Activated CD8-positive, alpha-beta memory T cell treated with anti-CD3 and anti-CD28 coated beads for 48 hours (primary cell): ENCODE measurements around the gene WBP1.
"Not testable (repeated sequence)": the region's sequence is repeated elsewhere in the genome, so short reads cannot be mapped to it uniquely, and the experiment has no call there.

Source experiments
- DNase-seq, 3 experiments: peaks; one replicate each; pipeline ENCODE4 v3.0.0-alpha.2; 2020; ENCODE audit warnings: low read depth in 2 of 3, low spot score in 2 of 3

WBP1 gene

GRCh38 chr2:74426181-74426758 lies 32.0 kb upstream of the WBP1 start:
- no peak for DNase-seq

GRCh38 chr2:74427551-74427950 lies 30.7 kb upstream of the WBP1 start:
- no peak for DNase-seq

DNA sequence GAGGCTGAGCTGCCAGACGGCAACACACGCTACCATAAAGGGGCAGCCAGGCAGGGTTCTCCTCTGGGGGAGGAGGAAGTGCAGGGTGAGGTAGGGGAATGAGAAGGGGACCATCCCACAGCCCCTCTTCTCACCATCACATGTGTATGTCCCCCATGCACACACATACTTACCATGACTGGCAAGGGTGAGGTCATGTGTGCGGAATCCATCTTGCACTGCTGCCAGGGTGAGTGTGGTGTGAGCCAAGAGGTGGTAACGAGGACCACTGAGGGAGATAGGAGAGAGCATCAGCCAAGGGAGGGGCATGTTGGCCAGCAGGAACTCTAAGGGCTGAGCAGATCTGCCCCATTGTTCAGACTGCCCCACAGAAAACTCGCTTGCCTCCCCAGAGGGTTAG lies 29.6 kb upstream of the WBP1 start:
- no peak for DNase-seq

- DNase-seq: no peak
Measured at GRCh38 chr2:74429487-74430451, 28.5 kb upstream of the WBP1 start.

- DNase-seq: no peak
Measured at GRCh38 chr2:74430502-74430901, 27.7 kb upstream of the WBP1 start.

DNA sequence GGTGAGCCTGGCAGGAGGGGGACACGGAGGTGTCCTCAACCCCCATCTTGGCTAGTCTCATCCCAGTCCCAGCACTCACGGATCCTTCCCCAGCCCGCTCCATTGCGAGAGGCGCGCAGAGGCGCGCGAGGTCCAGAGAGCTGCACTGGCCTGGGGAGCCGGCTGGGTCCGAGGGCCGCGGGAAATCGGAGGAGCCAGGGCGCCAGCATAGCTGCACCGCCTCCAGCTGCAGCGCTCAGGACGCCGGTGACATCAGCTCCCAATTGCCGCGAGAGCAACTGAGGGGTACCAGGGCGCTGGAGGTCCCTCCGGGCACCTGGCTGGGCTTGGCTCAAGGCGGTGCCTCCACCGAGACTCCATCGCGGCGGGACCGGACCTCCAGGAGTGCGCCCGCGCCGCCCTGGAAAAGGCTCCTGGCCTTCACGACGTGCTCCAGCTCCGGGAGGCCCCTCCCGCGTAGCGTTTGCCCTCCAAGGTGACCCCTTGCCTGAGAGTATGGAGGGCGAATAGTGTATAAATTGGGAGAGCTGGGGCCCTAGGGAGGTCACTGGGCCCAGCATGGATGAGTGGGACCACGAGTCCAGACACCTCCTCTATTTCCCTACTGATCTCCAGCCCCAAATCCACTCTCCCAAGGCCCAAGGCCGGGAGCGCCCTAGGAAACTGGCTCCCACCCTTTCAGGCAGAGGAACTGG lies 22.0 kb upstream of the WBP1 start:
- no peak for DNase-seq

DNA sequence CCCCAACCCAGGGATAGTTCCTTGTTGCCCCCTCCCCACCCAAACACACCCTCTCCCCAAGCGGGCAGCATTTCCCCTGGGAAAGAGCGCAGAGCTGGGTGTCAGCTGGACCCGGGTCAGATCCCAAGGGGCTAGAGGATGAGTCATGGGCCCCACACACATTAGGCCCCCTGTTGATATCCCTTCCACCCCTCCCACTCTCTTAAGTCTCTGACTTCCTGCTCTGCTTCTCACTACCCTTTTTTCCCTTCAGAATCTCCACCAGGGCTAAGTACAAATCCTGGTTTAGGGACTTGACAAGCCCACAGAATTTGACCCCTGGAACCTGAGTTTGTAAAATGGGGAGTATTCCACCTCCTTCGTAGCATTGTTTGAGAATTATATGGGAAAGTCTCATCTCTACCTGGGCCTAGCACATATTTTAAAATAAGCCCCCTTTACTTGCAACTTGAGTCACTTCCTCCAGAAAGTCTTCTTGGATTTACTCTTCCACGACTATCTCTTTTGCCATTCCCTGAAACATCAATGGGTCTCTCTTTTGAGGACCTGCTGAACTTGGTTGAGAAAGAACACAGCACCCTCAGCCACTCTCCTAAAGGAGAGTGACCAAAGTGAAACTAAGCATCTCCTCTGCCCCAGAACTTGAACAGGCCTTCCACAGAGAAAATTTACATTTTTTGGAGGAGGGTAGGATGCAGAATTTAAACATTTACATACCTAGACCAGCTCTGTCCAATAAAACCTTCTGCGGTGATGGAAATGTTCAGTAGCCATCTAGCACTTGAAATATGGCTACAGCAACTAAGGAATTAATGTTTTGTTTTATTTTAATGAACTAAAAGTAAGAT lies 21.2 kb upstream of the WBP1 start:
- DNase-seq: no peak

GRCh38 chr2:74438248-74438647 lies 20.0 kb upstream of the WBP1 start:
- no peak for DNase-seq

GRCh38 chr2:74439373-74439772 lies 18.9 kb upstream of the WBP1 start:
- DNase-seq: no peak

DNA sequence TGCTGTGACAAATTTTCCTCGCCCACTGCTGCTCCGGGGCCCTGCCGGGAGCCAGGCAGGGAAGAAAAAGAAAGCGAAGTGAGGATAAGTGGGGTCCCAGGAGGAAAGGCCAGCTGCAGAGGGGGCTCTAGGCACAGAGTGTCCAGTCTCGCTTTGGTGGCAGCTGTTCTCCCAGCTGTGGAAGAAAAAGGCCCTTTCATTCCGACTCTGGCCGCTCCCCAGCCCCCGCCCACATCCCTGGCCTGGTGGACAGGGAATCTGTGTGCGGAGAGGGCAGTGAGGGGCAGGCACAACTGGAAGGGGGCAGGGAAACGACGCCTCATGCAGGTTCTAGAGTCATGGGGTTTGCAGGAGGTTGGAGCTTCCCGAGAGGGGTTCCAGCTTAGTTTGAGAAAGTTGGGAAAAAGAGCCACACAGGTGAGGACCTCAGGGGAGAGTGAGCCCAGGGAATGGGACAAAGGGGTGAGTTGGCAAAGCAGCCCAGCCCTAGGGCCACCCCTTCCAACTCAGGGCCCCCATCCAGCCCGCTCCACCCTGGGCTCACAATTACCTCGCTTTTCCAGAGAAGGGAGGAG lies 18.3 kb upstream of the WBP1 start:
- no peak for DNase-seq

- DNase-seq: no peak
Measured at GRCh38 chr2:74440378-74441169, 17.7 kb upstream of the WBP1 start.

- no peak for DNase-seq
Measured at GRCh38 chr2:74441170-74441689, 17.0 kb upstream of the WBP1 start.

DNA sequence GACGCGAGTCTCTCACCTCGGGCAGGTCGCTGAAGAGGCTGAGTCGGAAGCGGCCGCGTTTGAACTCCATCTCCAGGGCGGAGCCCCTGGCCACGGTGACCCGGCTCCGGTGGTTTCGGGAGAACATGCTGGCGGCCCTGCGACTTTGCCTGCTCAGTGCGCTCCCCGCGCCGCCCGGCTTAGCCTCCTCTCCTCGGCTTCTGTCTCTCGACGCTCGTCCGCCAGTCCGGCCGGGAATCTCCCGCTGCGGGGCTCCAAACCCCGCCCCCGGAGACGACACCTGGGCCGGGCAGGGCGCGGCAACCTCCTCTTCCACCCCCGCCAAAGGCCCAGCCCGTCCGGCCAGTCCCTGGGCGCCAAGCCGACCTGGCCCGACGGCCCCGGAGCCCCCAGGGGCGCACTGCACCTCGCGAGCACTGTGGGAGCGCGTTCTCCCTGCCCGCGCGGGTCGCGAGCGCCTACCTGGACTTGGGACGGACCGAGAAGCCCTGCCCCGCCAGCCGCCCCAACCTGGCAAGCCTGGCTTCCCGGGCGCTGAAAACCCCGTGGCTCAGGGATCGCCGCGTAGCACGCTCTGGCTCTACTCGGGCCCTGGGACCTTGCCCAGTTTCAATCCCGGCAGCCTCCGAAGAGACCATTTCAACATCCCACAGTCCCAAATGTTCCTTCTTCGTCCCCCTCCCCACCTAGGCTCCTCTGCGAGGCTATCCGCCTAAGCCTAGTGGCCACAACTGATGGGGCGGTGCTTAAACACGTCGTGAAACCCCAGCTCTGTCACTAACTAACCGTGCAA lies 16.4 kb upstream of the WBP1 start, which contains the start of gene RTKN:
TSS of gene RTKN (minus strand) at position 248 of the 793 bp plus-strand sequence. CDS start at position 127, 121 bp downstream.
- no peak for DNase-seq

- DNase-seq: not testable (repeated sequence)
Measured at GRCh38 chr2:74442483-74443297, 15.5 kb upstream of the WBP1 start.

DNA sequence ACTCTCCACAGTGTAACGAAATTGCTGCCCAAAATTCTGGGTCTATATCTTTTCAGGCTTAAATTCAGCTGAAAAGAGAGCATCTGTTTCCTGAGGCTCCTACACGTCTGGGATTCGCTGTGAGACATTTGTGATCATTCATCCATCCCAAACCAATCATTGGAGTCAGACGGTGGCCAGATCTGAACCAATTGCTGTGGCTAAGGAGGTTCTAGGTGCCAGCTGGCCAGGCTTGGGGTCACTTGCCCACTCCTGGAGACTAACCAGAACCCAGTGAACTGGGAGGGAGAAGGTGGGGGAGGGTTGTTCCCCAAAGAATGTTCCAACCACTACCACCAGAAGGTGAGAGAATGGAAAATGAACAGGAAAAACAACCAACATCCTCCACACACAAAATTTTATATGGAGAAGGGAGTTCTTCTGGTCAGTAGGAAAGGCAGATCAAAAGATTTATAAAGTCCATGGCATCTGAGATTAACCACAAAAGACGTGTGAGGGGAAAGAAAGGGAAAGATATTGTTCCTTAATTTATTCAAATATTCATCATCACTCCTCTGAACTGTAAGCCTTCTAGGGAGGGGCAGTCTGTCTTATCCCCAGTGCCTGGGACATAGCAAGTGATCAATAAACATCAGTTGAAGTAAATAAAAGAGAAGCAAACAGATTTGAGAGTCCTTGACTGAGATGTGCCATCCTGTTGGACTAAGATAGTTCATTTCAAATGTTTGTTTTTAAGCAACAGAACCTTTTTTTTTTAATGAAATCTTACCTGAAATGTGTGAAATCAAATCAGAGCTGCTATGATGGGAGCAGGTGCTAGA lies 13.5 kb upstream of the WBP1 start:
- no peak for DNase-seq

DNA sequence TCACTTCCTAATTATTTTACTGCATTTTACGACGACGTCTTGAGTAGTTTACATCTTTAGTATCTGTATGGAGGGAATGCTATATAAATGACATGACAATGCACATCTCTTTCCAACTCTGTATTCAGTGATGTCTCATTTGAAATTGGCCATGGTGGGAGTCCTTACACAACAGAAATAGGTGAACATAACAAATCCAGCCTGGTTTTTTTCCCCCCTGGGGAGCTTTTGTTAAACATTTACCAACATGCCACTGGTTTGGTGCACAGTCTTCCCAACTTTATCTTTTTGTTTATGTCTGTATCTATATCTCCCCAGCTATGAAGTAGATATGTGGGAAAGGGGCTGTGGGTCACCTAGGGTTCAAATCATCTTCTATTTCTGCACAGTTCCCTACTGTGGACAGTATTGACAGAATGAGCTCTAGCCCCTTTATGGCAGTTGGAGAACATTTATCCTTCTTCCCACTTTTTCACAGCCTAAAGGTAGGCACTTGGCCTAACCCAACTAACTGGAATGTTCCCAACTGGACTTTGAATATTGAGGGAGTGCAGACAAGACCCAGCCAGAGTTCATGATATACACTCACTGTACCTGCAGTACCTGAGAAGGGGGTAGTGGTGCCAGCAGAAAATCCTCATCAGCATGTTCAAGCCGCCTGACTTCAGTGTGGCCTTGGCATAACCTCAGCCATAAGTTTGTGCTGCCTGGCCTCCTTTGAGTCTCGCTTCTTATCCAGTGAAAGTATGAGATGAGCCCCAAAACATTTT lies 10.8 kb upstream of the WBP1 start:
- DNase-seq: no peak
